ENCODE measurements around the gene MT1G.
"Not testable (repeated sequence)": the region's sequence is repeated elsewhere in the genome, so short reads cannot be mapped to it uniquely, and the experiment has no call there.

- not testable (repeated sequence) for TF ChIP-seq CTCF (IDR thresholded peaks at IDR 0.05; ENCODE audit: poor library complexity, severe bottlenecking); EP300 (conservative IDR thresholded peaks at IDR 0.05; ENCODE audit: poor library complexity, severe bottlenecking); EZH2 (IDR thresholded peaks at IDR 0.05; ENCODE audit: borderline replicate concordance, insufficient read depth, low read length, poor library complexity, severe bottlenecking); TAF1 (IDR thresholded peaks at IDR 0.05; ENCODE audit: low read depth); RAD21 (conservative IDR thresholded peaks at IDR 0.05); POLR2AphosphoS5 (IDR thresholded peaks at IDR 0.05); SMC3 (conservative IDR thresholded peaks at IDR 0.05; ENCODE audit: poor library complexity); MXI1 (conservative IDR thresholded peaks at IDR 0.05; ENCODE audit: poor library complexity, severe bottlenecking)
Measured at GRCh38 chr16:56671691-56672090, 3.8 kb upstream of the MT1G start.
